H1 (cell line): Measurements from ENCODE around the gene CHD2. TPM values are rescaled to one million over a fixed set of nuclear protein-coding genes. Genes with fewer than 3 reads are reported as not detected.

Source experiments
- CTCF ChIA-PET: fragments of 300-600 bp; sonication (Branson Sonifier 250); formaldehyde crosslinking; loops from one replicate; lab custom pipeline; 2021; ENCODE audit not compliant: partially characterized antibody; lab: Charles Lee
- POLR2A ChIA-PET: fragments of 300-600 bp; sonication (Branson Sonifier 250); formaldehyde crosslinking; loops from one replicate; lab custom pipeline; 2021; ENCODE audit warnings: inconsistent platforms; ENCODE audit not compliant: partially characterized antibody; lab: Charles Lee
- DNase-seq, 2 experiments: peaks; one replicate each; pipeline versions ENCODE4 v3.0.0 to v3.0.0-alpha.2; 2010 to 2022; ENCODE audit warnings: low spot score in 2 of 2, low read depth in 1 of 2, mixed read lengths in 1 of 2
- FAIRE-seq: peaks from 2 replicates; lab custom pipeline; 2011; peaks lifted over from hg19 to GRCh38; lab: Jason Lieb, UNC
- H2AFZ ChIP-seq: 2 replicates; pipeline ENCODE4 v1.8.1; 2012; ENCODE audit warnings: low read length, inconsistent platforms
- H2AK5ac ChIP-seq: 2 replicates; pipeline ENCODE4 v1.6.1; 2013; ENCODE audit warnings: low read depth, low read length
- H2BK120ac ChIP-seq: replicated peaks from 2 replicates; pipeline ENCODE3; 2013; ENCODE audit warnings: low read depth, low read length, inconsistent platforms
- H2BK12ac ChIP-seq: 2 replicates; pipeline ENCODE4 v1.6.1; 2013; ENCODE audit warnings: low read depth, low read length
- H2BK15ac ChIP-seq: 2 replicates; pipeline ENCODE4 v1.6.1; 2013; ENCODE audit warnings: low read length
- H2BK20ac ChIP-seq: 2 replicates; pipeline ENCODE4 v1.6.1; 2013; ENCODE audit warnings: low read length
- H2BK5ac ChIP-seq: 2 replicates; pipeline ENCODE4 v1.6.1; 2013; ENCODE audit warnings: low read depth, low read length
- H3K14ac ChIP-seq: 2 replicates; pipeline ENCODE4 v1.6.1; 2013; ENCODE audit warnings: inconsistent platforms; ENCODE audit not compliant: insufficient read length
- H3K18ac ChIP-seq: 2 replicates; pipeline ENCODE4 v1.6.1; 2013; ENCODE audit warnings: low read length; ENCODE audit errors: extremely low read depth
- H3K23ac ChIP-seq: 2 replicates; pipeline ENCODE4 v1.6.1; 2013; ENCODE audit warnings: inconsistent platforms; ENCODE audit not compliant: insufficient read length
- H3K23me2 ChIP-seq: 2 replicates; pipeline ENCODE4 v1.6.1; 2013; ENCODE audit warnings: low read depth, low read length
- H3K27ac ChIP-seq: 2 replicates; pipeline ENCODE4 v1.6.1; 2011; ENCODE audit warnings: low read depth, low read length, inconsistent platforms
- H3K27me3 ChIP-seq, 4 experiments: replicated peaks in 1 of 4; 1 replicate in 1 of 4; 2 replicates in 3 of 4; pipeline versions ENCODE4 v1.6.1 to v1.8.1; 2011 to 2013; ENCODE audit warnings: low read length in 3 of 4, mild to moderate bottlenecking in 3 of 4, inconsistent platforms in 2 of 4, mixed read lengths in 2 of 4, moderate library complexity in 1 of 4; ENCODE audit not compliant: control insufficient read depth in 3 of 4, insufficient read depth in 3 of 4; ENCODE audit errors: extremely low read depth in 1 of 4
- H3K36me3 ChIP-seq, 4 experiments: 2 replicates each; pipeline versions ENCODE4 v1.6.1 to v1.8.1; 2011 to 2013; ENCODE audit warnings: mild to moderate bottlenecking in 4 of 4, low read length in 3 of 4, moderate library complexity in 2 of 4, control low read depth in 1 of 4, inconsistent platforms in 1 of 4; ENCODE audit not compliant: insufficient read depth in 4 of 4, control insufficient read depth in 2 of 4
- H3K4ac ChIP-seq: replicated peaks from 2 replicates; pipeline ENCODE3; 2013; ENCODE audit warnings: low read length, low read depth, mixed read lengths, inconsistent platforms; ENCODE audit not compliant: insufficient read length
- H3K4me1 ChIP-seq, 4 experiments: replicated peaks in 1 of 4; 1 replicate in 1 of 4; 2 replicates in 3 of 4; pipeline versions ENCODE4 v1.6.1 to v1.8.1; 2011 to 2013; ENCODE audit warnings: low read length in 3 of 4, inconsistent platforms in 2 of 4, mixed read lengths in 1 of 4; ENCODE audit not compliant: insufficient read depth in 4 of 4, control insufficient read depth in 3 of 4
- H3K4me2 ChIP-seq, 2 experiments: 2 replicates each; pipeline versions ENCODE4 v1.6.1 to v1.8.1; 2011 to 2013; ENCODE audit warnings: low read depth in 2 of 2, low read length in 2 of 2, control low read depth in 1 of 2, inconsistent platforms in 1 of 2, mild to moderate bottlenecking in 1 of 2; ENCODE audit not compliant: insufficient read depth in 1 of 2
- H3K4me3 ChIP-seq, 4 experiments: fragments of 200-600, 300-600 bp in 1 of 4; sonication (generic), shearing (Covaris generic), sonication (Bioruptor Twin) in 1 of 4; 2 replicates each; pipeline versions ENCODE4 v1.5.1 to v1.8.1; 2011 to 2016; ENCODE audit warnings: low read length in 4 of 4, low read depth in 3 of 4, control low read depth in 2 of 4, inconsistent platforms in 2 of 4, mild to moderate bottlenecking in 2 of 4, mixed read lengths in 1 of 4, moderate library complexity in 1 of 4; ENCODE audit not compliant: insufficient read depth in 2 of 4; ENCODE audit errors: extremely low read depth in 1 of 4
- H3K56ac ChIP-seq: replicated peaks from 2 replicates; pipeline ENCODE3; 2013; ENCODE audit warnings: low read depth, mild to moderate bottlenecking, mixed read lengths, low read length, inconsistent platforms; ENCODE audit not compliant: insufficient read length
- H3K79me1 ChIP-seq: 2 replicates; pipeline ENCODE4 v1.6.1; 2013; ENCODE audit warnings: low read depth, low read length, control low read depth
- H3K79me2 ChIP-seq, 2 experiments: 2 replicates each; pipeline versions ENCODE4 v1.6.1 to v1.8.1; 2012 to 2013; ENCODE audit warnings: low read length in 2 of 2, mild to moderate bottlenecking in 2 of 2, inconsistent platforms in 1 of 2; ENCODE audit not compliant: insufficient read depth in 2 of 2, control insufficient read depth in 1 of 2
- H3K9ac ChIP-seq, 4 experiments: replicated peaks in 1 of 4; 1 replicate in 1 of 4; 2 replicates in 3 of 4; pipeline versions ENCODE4 v1.6.1 to v1.8.1; 2011 to 2013; ENCODE audit warnings: low read depth in 3 of 4, low read length in 3 of 4, control low read depth in 2 of 4, mild to moderate bottlenecking in 2 of 4, moderate library complexity in 2 of 4, inconsistent platforms in 1 of 4; ENCODE audit errors: extremely low read depth in 1 of 4
- H3K9me3 ChIP-seq, 2 experiments: 2 replicates each; pipeline versions ENCODE4 v1.6.1 to v1.8.1; 2012 to 2013; ENCODE audit warnings: mild to moderate bottlenecking in 2 of 2, moderate library complexity in 2 of 2, control low read depth in 1 of 2, inconsistent platforms in 1 of 2, low read depth in 1 of 2, low read length in 1 of 2, mixed read lengths in 1 of 2; ENCODE audit not compliant: insufficient read depth in 2 of 2
- H4K20me1 ChIP-seq, 2 experiments: replicated peaks in 1 of 2; 2 replicates each; pipeline versions ENCODE3 to v1.8.1; 2011 to 2013; ENCODE audit warnings: inconsistent platforms in 2 of 2, low read length in 2 of 2, mild to moderate bottlenecking in 1 of 2; ENCODE audit not compliant: insufficient read depth in 2 of 2, control insufficient read depth in 1 of 2
- H4K5ac ChIP-seq: 2 replicates; pipeline ENCODE4 v1.6.1; 2013; ENCODE audit warnings: low read length, low read depth, mixed read lengths, inconsistent platforms; ENCODE audit not compliant: insufficient read length
- H4K8ac ChIP-seq: 2 replicates; pipeline ENCODE4 v1.8.0; 2013; ENCODE audit warnings: mild to moderate bottlenecking, moderate library complexity, low read length, inconsistent platforms; ENCODE audit not compliant: insufficient read depth; ENCODE audit errors: extremely low read depth
- H4K91ac ChIP-seq: replicated peaks from 2 replicates; pipeline ENCODE3; 2013; ENCODE audit warnings: low read length, mixed read lengths, inconsistent platforms; ENCODE audit not compliant: insufficient read length
- CHD1 ChIP-seq: IDR thresholded peaks from 2 replicates; pipeline ENCODE4 v1.6.1; 2012; ENCODE audit warnings: low read depth, low read length, improper control_type of control experiment
- E2F6 ChIP-seq: IDR thresholded peaks from 2 replicates; pipeline ENCODE4 v1.6.1; 2012; ENCODE audit warnings: inconsistent platforms
- KDM5A ChIP-seq: fragments of 200-600 bp; IDR thresholded peaks from 2 replicates; pipeline ENCODE4 v1.7.1; 2012; ENCODE audit warnings: mild to moderate bottlenecking, low read length, inconsistent platforms, mixed read lengths
- NANOG ChIP-seq: IDR thresholded peaks from 2 replicates; pipeline ENCODE4 v1.6.1; 2011; ENCODE audit warnings: low read length, low read depth, mild to moderate bottlenecking, inconsistent platforms; ENCODE audit not compliant: insufficient read depth, poor library complexity, severe bottlenecking
- PHF8 ChIP-seq: fragments of 200-600 bp; sonication (generic); conservative IDR thresholded peaks from 2 replicates; pipeline ENCODE4 v1.7.1; 2012; ENCODE audit warnings: low read depth, mild to moderate bottlenecking, inconsistent platforms, low read length, moderate library complexity
- RFX5 ChIP-seq: IDR thresholded peaks from 2 replicates; pipeline ENCODE4 v1.6.1; 2011; ENCODE audit warnings: low read depth, low read length, improper control_type of control experiment, borderline replicate concordance
- RNF2 ChIP-seq: fragments of 200-900, 300-1000 bp; sonication (generic); IDR thresholded peaks from 2 replicates; pipeline ENCODE4 v1.7.1; 2016; ENCODE audit warnings: borderline replicate concordance, low read depth, mild to moderate bottlenecking, antibody characterized with exemption, low read length; ENCODE audit not compliant: poor library complexity, severe bottlenecking; ENCODE audit errors: missing control alignments
- SAP30 ChIP-seq: fragments of 300-600 bp; sonication (generic); IDR thresholded peaks from 2 replicates; pipeline ENCODE4 v1.7.1; 2012; ENCODE audit warnings: low read length, moderate library complexity, mild to moderate bottlenecking, inconsistent platforms; ENCODE audit not compliant: insufficient read depth, insufficient replicate concordance
- SP1 ChIP-seq: IDR thresholded peaks from 2 replicates; pipeline ENCODE4 v1.6.1; 2011; ENCODE audit warnings: low read depth, low read length
- USF2 ChIP-seq: IDR thresholded peaks from 2 replicates; pipeline ENCODE4 v1.6.1; 2011; ENCODE audit warnings: low read length, improper control_type of control experiment
- ZNF274 ChIP-seq: IDR thresholded peaks from 2 replicates; pipeline ENCODE4 v1.7.0; 2012; ENCODE audit warnings: low read length, borderline replicate concordance; ENCODE audit errors: extremely low read depth
- WGBS, 2 experiments: shearing (Covaris generic) in 1 of 2; methylation state at CpG; one replicate each; pipeline versions ENCODE4 v1.1.6 to v1.1.7; 2013 to 2015; ENCODE audit warnings: low lambda C conversion rate in 2 of 2, mixed read lengths in 2 of 2, inconsistent platforms in 1 of 2, low coverage in 1 of 2, missing lambda C conversion rate in 1 of 2; ENCODE audit not compliant: insufficient replicate concordance in 2 of 2, insufficient coverage in 1 of 2, insufficient read length in 1 of 2; ENCODE audit errors: extremely low coverage in 1 of 2, missing lambda C conversion rate in 1 of 2; 5-methylcytosine and 5-hydroxymethylcytosine counted together
- polyA plus RNA-seq, 7 experiments: library from polyadenylated mRNA; depleted of rRNA in 3 of 7; stranded (reverse) in 5 of 7; unstranded in 2 of 7; fragments of >200 nt in 5 of 7; fragments of 200-250 nt in 2 of 7; gene quantifications; 1 replicate in 5 of 7; 2 replicates in 1 of 7; 4 replicates in 1 of 7; pipeline versions ENCODE4 v1.2.1 to v1.2.3, GENCODE V29; 2011 to 2013; ENCODE audit warnings: missing spikeins in 2 of 7, mixed read lengths in 2 of 7
- total RNA-seq: library from RNA; stranded (reverse); fragmentation: NEBNext Ultra II Directional; extraction: Animal tissue kit (Norgen Biotek cat#: 25700); gene quantifications from 2 replicates; pipeline ENCODE4 v1.2.1, GENCODE V29; 2021

CHD2 gene
- total and polyA plus RNA-seq, 2 of the 8 experiments (the other 6 are each of a cell fraction or from before 2014, with no cell fraction given) = 28.8 to 70.0 TPM

GRCh38 chr15:92943581-92943980 lies 43.5 kb downstream of the CHD2 start:
- Histone ChIP-seq H2BK120ac (no peak overlapping the region), H3K4me1 (no peaks in the 10 kb centered on the region; a peak in 1 of 7 replicates), H4K5ac (no peak overlapping the region), H4K20me1 (no peaks in the 10 kb centered on the region), H4K8ac (no peak overlapping the region), H2BK5ac (no peak overlapping the region), H3K23ac (no peak overlapping the region), H2BK15ac (no peak overlapping the region), H3K27me3 (no peaks in the 10 kb centered on the region), H3K4me3 (no peak overlapping the region), H4K91ac (no peak overlapping the region), H3K56ac (no peak overlapping the region), H3K79me1 (no peaks in the 10 kb centered on the region), H3K27ac (no peak overlapping the region), H3K9ac (no peak overlapping the region), H2AK5ac (no peak overlapping the region), H2BK20ac (no peak overlapping the region), H3K36me3 (peaks cover 39 to 98% (median 76%) of the 10 kb centered on the region in 4 experiments), H3K79me2 (peaks cover 0 to 6% of the 10 kb centered on the region in 2 experiments; a peak in 1 of 4 replicates), H3K4ac (no peak overlapping the region), H3K4me2 (no peak overlapping the region), H2BK12ac (no peak overlapping the region), H3K14ac (no peak overlapping the region), H3K9me3 (no peaks in the 10 kb centered on the region), H3K18ac (no peak overlapping the region), H3K23me2 (no peaks in the 10 kb centered on the region), H2AFZ (no peak overlapping the region)
- WGBS, 2 experiments = 96% methylated on average over 1 of the region's 1 CpG; no CpG with 5 or more reads in 1 of the 2 experiments
- ChIA-PET CTCF (interaction anchor here (1.1 to 2.1 kb wide), 5 partner anchors 9 to 147 kb away, joined by 4 to 11 read pairs (median 6); no protein-coding TSS in a partner anchor), POLR2A (no interaction called here)
- FAIRE-seq (no peak), DNase-seq (no peak)
- TF ChIP-seq RNF2 (no peak), NANOG (no peak), SAP30 (no peak), KDM5A (no peak), E2F6 (no peak), PHF8 (no peak), ZNF274 (no peak), SP1 (no peak), CHD1 (no peak), USF2 (no peak), RFX5 (no peak)
